Measurements from ENCODE around the gene NUMB.

NUMB gene

GRCh38 chr14:73381380-73382013 is 76.8 kb downstream of the NUMB start:
- H3K4me3 ChIP-seq (ENCODE audit: low read length), result no peak overlapping the region
- TF ChIP-seq CTCF (conservative IDR thresholded peaks at IDR 0.05; ENCODE audit: low read depth, low read length), result no peak
- no peak for DNase-seq (ENCODE audit: low read depth)

GRCh38 chr14:73376585-73376984 is 81.8 kb downstream of the NUMB start:
- no peak for TF ChIP-seq CTCF (conservative IDR thresholded peaks at IDR 0.05; ENCODE audit: low read depth, low read length)
- no peak for DNase-seq (ENCODE audit: low read depth)
- no peak overlapping the region for H3K4me3 ChIP-seq (ENCODE audit: low read length)

GRCh38 chr14:73375861-73376260 is 82.5 kb downstream of the NUMB start:
- DNase-seq (ENCODE audit: low read depth), result no peak
- H3K4me3 ChIP-seq (ENCODE audit: low read length), result no peak overlapping the region
- no peak for TF ChIP-seq CTCF (conservative IDR thresholded peaks at IDR 0.05; ENCODE audit: low read depth, low read length)

GRCh38 chr14:73374218-73374617 is 84.1 kb downstream of the NUMB start:
- DNase-seq (ENCODE audit: low read depth), result no peak
- H3K4me3 ChIP-seq (ENCODE audit: low read length), result no peak overlapping the region
- TF ChIP-seq CTCF (conservative IDR thresholded peaks at IDR 0.05; ENCODE audit: low read depth, low read length), result no peak

GRCh38 chr14:73372529-73372928 is 85.8 kb downstream of the NUMB start:
- TF ChIP-seq CTCF (conservative IDR thresholded peaks at IDR 0.05; ENCODE audit: low read depth, low read length), result no peak
- H3K4me3 ChIP-seq (ENCODE audit: low read length), result no peak overlapping the region
- no peak for DNase-seq (ENCODE audit: low read depth)

GRCh38 chr14:73370561-73370960 is 87.8 kb downstream of the NUMB start:
- DNase-seq (ENCODE audit: low read depth), result no peak
- TF ChIP-seq CTCF (conservative IDR thresholded peaks at IDR 0.05; ENCODE audit: low read depth, low read length), result no peak
- no peak overlapping the region for H3K4me3 ChIP-seq (ENCODE audit: low read length)

GRCh38 chr14:73369428-73369827 is 88.9 kb downstream of the NUMB start:
- DNase-seq (ENCODE audit: low read depth), result no peak
- TF ChIP-seq CTCF (conservative IDR thresholded peaks at IDR 0.05; ENCODE audit: low read depth, low read length), result no peak
- H3K4me3 ChIP-seq (ENCODE audit: low read length), result no peak overlapping the region

Data from retinal pigment epithelial cell (primary cell).